AG10803 (cell line): Measurements from ENCODE around the gene TTC28.
A peak's percentile ranks its signal among the peaks of the same experiment; 100 is the strongest.

Experiments used
- DNase-seq: peaks from one replicate; pipeline ENCODE4 v3.0.0; 2010; ENCODE audit warnings: low read depth
- H3K4me3 ChIP-seq: 2 replicates; pipeline ENCODE4 v1.5.1; 2011; ENCODE audit warnings: mild to moderate bottlenecking, low read length, control low read depth
- CTCF ChIP-seq: conservative IDR thresholded peaks from 2 replicates; pipeline ENCODE4 v1.5.1; 2011; ENCODE audit warnings: mild to moderate bottlenecking, low read length, control low read depth, inconsistent platforms

TTC28 gene

GRCh38 chr22:28106617-28107016 lies 573.0 kb downstream of the TTC28 start:
- no peak for DNase-seq
- H3K4me3 ChIP-seq = no peak overlapping the region
- no peak for TF ChIP-seq CTCF

GRCh38 chr22:28105988-28106387 lies 573.7 kb downstream of the TTC28 start:
- no peak overlapping the region for H3K4me3 ChIP-seq
- no peak for DNase-seq
- TF ChIP-seq CTCF = no peak

GRCh38 chr22:28105413-28105812 lies 574.2 kb downstream of the TTC28 start:
- H3K4me3 ChIP-seq = no peak overlapping the region
- no peak for TF ChIP-seq CTCF
- DNase-seq = no peak

GRCh38 chr22:28103596-28103995 lies 576.0 kb downstream of the TTC28 start:
- TF ChIP-seq CTCF = no peak
- no peak overlapping the region for H3K4me3 ChIP-seq
- DNase-seq = peak; percentile 33

GRCh38 chr22:28102151-28102812 lies 577.4 kb downstream of the TTC28 start:
- no peak overlapping the region for H3K4me3 ChIP-seq
- TF ChIP-seq CTCF = no peak

GRCh38 chr22:28097627-28098026 lies 582.0 kb downstream of the TTC28 start:
- H3K4me3 ChIP-seq = no peak overlapping the region
- TF ChIP-seq CTCF = no peak
- no peak for DNase-seq

More at GRCh38 chr22:28102151-28102812, 577.4 kb downstream of the TTC28 start:
- no peak for DNase-seq

- no peak for TF ChIP-seq CTCF
- no peak for DNase-seq
Observed at GRCh38 chr22:28096161-28096560, 583.5 kb downstream of the TTC28 start.

More at GRCh38 chr22:28096161-28096560, 583.5 kb downstream of the TTC28 start:
- no peak overlapping the region for H3K4me3 ChIP-seq
